ENCODE results near the gene FIGN.

Gene FIGN

GRCh38 chr2:163709270-163709669 is 26.5 kb downstream of the FIGN start:
- no peak for DNase-seq (ENCODE audit: low read depth in 1 of 2, low spot score in 1 of 2)

GRCh38 chr2:163708265-163708664 is 27.5 kb downstream of the FIGN start:
- no peak for DNase-seq (ENCODE audit: low read depth in 1 of 2, low spot score in 1 of 2)

GRCh38 chr2:163703386-163703785 is 32.4 kb downstream of the FIGN start:
- no peak for DNase-seq (ENCODE audit: low read depth in 1 of 2, low spot score in 1 of 2)

GRCh38 chr2:163701399-163702195 is 34.2 kb downstream of the FIGN start:
- DNase-seq (ENCODE audit: low read depth in 1 of 2, low spot score in 1 of 2), result no peak

GRCh38 chr2:163698857-163699256 is 37.0 kb downstream of the FIGN start:
- DNase-seq (ENCODE audit: low read depth in 1 of 2, low spot score in 1 of 2), result no peak

- no peak for DNase-seq (ENCODE audit: low read depth in 1 of 2, low spot score in 1 of 2)
Measured at GRCh38 chr2:163697846-163698637, 37.8 kb downstream of the FIGN start.

- no peak for DNase-seq (ENCODE audit: low read depth in 1 of 2, low spot score in 1 of 2)
Measured at GRCh38 chr2:163697429-163697828, 38.4 kb downstream of the FIGN start.

- DNase-seq (ENCODE audit: low read depth in 1 of 2, low spot score in 1 of 2), result no peak
Measured at GRCh38 chr2:163693484-163693883, 42.3 kb downstream of the FIGN start.

GRCh38 chr2:163692611-163693482 is 43.0 kb downstream of the FIGN start:
- no peak for DNase-seq (ENCODE audit: low read depth in 1 of 2, low spot score in 1 of 2)

- no peak for DNase-seq (ENCODE audit: low read depth in 1 of 2, low spot score in 1 of 2)
Measured at GRCh38 chr2:163692081-163692480, 43.7 kb downstream of the FIGN start.

- DNase-seq (ENCODE audit: low read depth in 1 of 2, low spot score in 1 of 2), result no peak
Measured at GRCh38 chr2:163690896-163691295, 44.9 kb downstream of the FIGN start.

- DNase-seq (ENCODE audit: low read depth in 1 of 2, low spot score in 1 of 2), result no peak
Measured at GRCh38 chr2:163687217-163687616, 48.6 kb downstream of the FIGN start.

- DNase-seq (ENCODE audit: low read depth in 1 of 2, low spot score in 1 of 2), result no peak
Measured at GRCh38 chr2:163686289-163686688, 49.5 kb downstream of the FIGN start.

- no peak for DNase-seq (ENCODE audit: low read depth in 1 of 2, low spot score in 1 of 2)
Measured at GRCh38 chr2:163682695-163683094, 53.1 kb downstream of the FIGN start.

GRCh38 chr2:163681745-163682144 is 54.1 kb downstream of the FIGN start:
- no peak for DNase-seq (ENCODE audit: low read depth in 1 of 2, low spot score in 1 of 2)

- no peak for DNase-seq (ENCODE audit: low read depth in 1 of 2, low spot score in 1 of 2)
Measured at GRCh38 chr2:163675388-163675787, 60.4 kb downstream of the FIGN start.

GRCh38 chr2:163673522-163673921 is 62.3 kb downstream of the FIGN start:
- DNase-seq (ENCODE audit: low read depth in 1 of 2, low spot score in 1 of 2), result no peak

- no peak for DNase-seq (ENCODE audit: low read depth in 1 of 2, low spot score in 1 of 2)
Measured at GRCh38 chr2:163670929-163671328, 64.9 kb downstream of the FIGN start.

GRCh38 chr2:163669506-163669905 is 66.3 kb downstream of the FIGN start:
- no peak for DNase-seq (ENCODE audit: low read depth in 1 of 2, low spot score in 1 of 2)

GRCh38 chr2:163667064-163667887 is 68.5 kb downstream of the FIGN start:
- DNase-seq (ENCODE audit: low read depth in 1 of 2, low spot score in 1 of 2), result no peak

- no peak for DNase-seq (ENCODE audit: low read depth in 1 of 2, low spot score in 1 of 2)
Measured at GRCh38 chr2:163665817-163666216, 70.0 kb downstream of the FIGN start.

Data from stimulated activated CD4-positive, alpha-beta T cell treated with anti-CD3 and anti-CD28 coated beads, Interleukin-15, amount 100 ng/mL, for 1 hour (primary cell).